Thoracic aorta (tissue), 2 donors: ENCODE data around the gene WNT11. TPM values are rescaled to one million over a fixed set of nuclear protein-coding genes. Genes with fewer than 3 reads are reported as not detected.

Source experiments
- ATAC-seq: fragments of 150-250 bp; one replicate; pipeline ENCODE4 v1.8.0; 2017; ENCODE audit warnings: low read depth; ENCODE audit not compliant: insufficient number of reproducible peaks, low FRiP score
- DNase-seq: peaks from one replicate; pipeline ENCODE4 v3.0.0-alpha.2; 2020; ENCODE audit warnings: low spot score
- H3K27ac ChIP-seq, 2 donors: fragments of 200-600 bp; sonication (generic); 1 replicate in 1 of 2; 2 replicates in 1 of 2; pipeline ENCODE4 v1.5.1; 2016; ENCODE audit warnings: mild to moderate bottlenecking in 2 of 2, moderate library complexity in 2 of 2
- H3K27me3 ChIP-seq: fragments of 200-600 bp; sonication (generic); replicated peaks from 2 replicates; pipeline ENCODE4 v1.6.0; 2016; ENCODE audit warnings: mild to moderate bottlenecking; ENCODE audit not compliant: insufficient read depth
- H3K36me3 ChIP-seq: fragments of 200-600 bp; sonication (generic); one replicate; pipeline ENCODE4 v1.5.1; 2016
- H3K4me1 ChIP-seq, 2 donors: fragments of 200-600 bp; sonication (generic); 1 replicate in 1 of 2; 2 replicates in 1 of 2; pipeline versions ENCODE4 v1.5.1 to v1.6.0; 2016; ENCODE audit warnings: low read depth in 2 of 2, mild to moderate bottlenecking in 1 of 2; ENCODE audit not compliant: control insufficient read depth in 1 of 2
- H3K4me3 ChIP-seq: fragments of 200-600 bp; sonication (generic); 2 replicates; pipeline ENCODE4 v1.5.1; 2016; ENCODE audit warnings: mild to moderate bottlenecking
- H3K9me3 ChIP-seq: fragments of 200-600 bp; sonication (generic); 2 replicates; pipeline ENCODE4 v1.5.1; 2016
- total RNA-seq, 2 donors: library from RNA; depleted of rRNA; stranded (reverse); fragments of >200 nt; gene quantifications; one replicate each; pipeline versions ENCODE4 v1.1.0 to v1.2.3, GENCODE V29; 2016
- TF ChIP-seq, protein P1 (sequence below): fragments of 200-600 bp; sonication (generic); IDR thresholded peaks from one replicate; pipeline ENCODE4 v1.5.1; 2019; ENCODE audit warnings: antibody characterized with exemption

WNT11 gene
- total RNA-seq, 2 donors from 2014 or later: 12.0 to 35.1 TPM

DNA sequence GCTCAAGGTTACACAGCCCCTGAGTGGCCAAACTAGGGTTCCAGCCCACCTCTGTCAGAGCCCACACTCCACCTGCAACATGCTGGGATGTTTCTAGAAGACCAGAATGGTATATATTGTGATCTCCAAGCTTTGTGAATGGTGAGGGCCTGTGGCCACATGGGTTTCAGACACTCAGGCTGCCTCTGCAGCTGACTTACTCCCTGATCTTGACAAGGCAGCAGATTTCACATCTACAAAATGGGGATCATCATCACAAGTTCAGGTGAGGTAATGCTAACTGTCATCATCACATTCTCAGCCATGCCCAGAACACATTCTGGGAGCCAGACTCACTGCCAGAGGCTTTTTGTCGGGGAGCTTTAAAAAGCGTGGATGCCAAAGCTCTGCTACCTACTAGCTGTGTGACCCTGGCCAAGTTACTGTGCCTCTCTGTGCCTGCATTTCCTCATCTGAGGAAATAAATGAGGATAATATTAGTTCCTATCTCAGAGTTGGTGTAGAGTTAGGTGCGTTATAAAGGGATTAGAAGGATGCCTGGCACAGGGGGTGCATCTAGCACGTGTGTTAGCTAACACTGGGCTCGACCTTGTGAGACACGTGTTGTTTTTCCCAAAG lies 24.9 kb upstream of the WNT11 start:
- Histone ChIP-seq H3K9me3 (no peaks in the 10 kb centered on the region), H3K27ac (no peak overlapping the region), H3K4me1 (peaks cover 4 to 12% of the 10 kb centered on the region in 2 donors), H3K36me3 (no peaks in the 10 kb centered on the region), H3K27me3 (no peaks in the 10 kb centered on the region), H3K4me3 (no peak overlapping the region)
- TF ChIP-seq, protein P1, sequence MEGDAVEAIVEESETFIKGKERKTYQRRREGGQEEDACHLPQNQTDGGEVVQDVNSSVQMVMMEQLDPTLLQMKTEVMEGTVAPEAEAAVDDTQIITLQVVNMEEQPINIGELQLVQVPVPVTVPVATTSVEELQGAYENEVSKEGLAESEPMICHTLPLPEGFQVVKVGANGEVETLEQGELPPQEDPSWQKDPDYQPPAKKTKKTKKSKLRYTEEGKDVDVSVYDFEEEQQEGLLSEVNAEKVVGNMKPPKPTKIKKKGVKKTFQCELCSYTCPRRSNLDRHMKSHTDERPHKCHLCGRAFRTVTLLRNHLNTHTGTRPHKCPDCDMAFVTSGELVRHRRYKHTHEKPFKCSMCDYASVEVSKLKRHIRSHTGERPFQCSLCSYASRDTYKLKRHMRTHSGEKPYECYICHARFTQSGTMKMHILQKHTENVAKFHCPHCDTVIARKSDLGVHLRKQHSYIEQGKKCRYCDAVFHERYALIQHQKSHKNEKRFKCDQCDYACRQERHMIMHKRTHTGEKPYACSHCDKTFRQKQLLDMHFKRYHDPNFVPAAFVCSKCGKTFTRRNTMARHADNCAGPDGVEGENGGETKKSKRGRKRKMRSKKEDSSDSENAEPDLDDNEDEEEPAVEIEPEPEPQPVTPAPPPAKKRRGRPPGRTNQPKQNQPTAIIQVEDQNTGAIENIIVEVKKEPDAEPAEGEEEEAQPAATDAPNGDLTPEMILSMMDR: no peak
- DNase-seq (no peak), ATAC-seq (no peak)

DNA sequence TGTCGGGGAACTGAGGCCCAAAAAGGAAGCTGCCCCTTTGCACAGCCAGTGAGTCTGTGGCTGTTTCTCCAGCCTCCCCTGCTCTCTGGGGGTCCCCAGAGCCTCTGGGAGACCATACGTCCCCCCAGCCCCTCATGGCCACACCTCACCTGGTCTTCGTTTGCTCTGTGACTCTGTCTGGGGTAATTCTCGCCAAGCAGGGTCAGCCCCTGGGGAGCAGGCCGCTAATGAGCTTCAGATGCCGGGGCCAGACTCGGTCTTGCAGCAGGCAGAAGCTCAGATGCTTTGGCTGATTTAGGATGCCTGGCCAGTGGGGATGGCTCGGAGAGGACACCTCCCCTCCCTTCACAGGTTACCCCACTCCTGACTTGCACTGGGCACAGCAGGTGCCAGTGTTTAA lies 24.1 kb upstream of the WNT11 start:
- H3K4me3 ChIP-seq: no peak overlapping the region
- H3K4me1 ChIP-seq: peaks cover 4 to 12% of the 10 kb centered on the region in 2 donors
- no peaks in the 10 kb centered on the region for H3K36me3 ChIP-seq
- TF ChIP-seq, protein P1: no peak
- DNase-seq (no peak), ATAC-seq (no peak)
- H3K27ac ChIP-seq: no peak overlapping the region
- no peaks in the 10 kb centered on the region for H3K27me3 ChIP-seq
- no peaks in the 10 kb centered on the region for H3K9me3 ChIP-seq

- Histone ChIP-seq H3K36me3 (no peaks in the 10 kb centered on the region), H3K27ac (no peak overlapping the region), H3K4me1 (peaks cover 4 to 12% of the 10 kb centered on the region in 2 donors), H3K9me3 (no peaks in the 10 kb centered on the region), H3K27me3 (no peaks in the 10 kb centered on the region), H3K4me3 (no peak overlapping the region)
- TF ChIP-seq, protein P1: no peak
- DNase-seq (no peak), ATAC-seq (no peak)
Measured at GRCh38 chr11:76229690-76230240, 23.5 kb upstream of the WNT11 start.

DNA sequence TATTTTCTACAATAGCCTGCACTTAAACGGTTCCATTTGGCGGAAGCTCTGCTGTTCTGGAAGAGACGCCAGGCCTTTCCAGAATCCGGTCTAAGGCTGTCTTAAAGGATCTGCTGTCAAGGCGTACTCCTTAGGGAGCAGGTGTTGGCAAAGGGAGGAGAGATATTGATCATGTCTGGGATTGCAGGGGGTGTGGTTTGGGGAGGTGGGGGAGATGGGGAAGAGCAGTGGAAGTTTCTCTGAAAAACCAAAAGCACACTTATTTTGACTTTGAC lies 22.5 kb upstream of the WNT11 start:
- TF ChIP-seq, protein P1: no peak
- no peak for DNase-seq
- no peak for ATAC-seq
- no peaks in the 10 kb centered on the region for H3K27me3 ChIP-seq
- H3K4me3 ChIP-seq: no peak overlapping the region
- H3K4me1 ChIP-seq: peaks cover under 1 to 4% of the 10 kb centered on the region in 2 donors
- H3K9me3 ChIP-seq: no peaks in the 10 kb centered on the region
- no peaks in the 10 kb centered on the region for H3K36me3 ChIP-seq
- no peak overlapping the region for H3K27ac ChIP-seq

- Histone ChIP-seq H3K4me3 (no peak overlapping the region), H3K4me1 (no peaks in the 10 kb centered on the region), H3K27me3 (no peaks in the 10 kb centered on the region), H3K36me3 (no peaks in the 10 kb centered on the region), H3K9me3 (no peaks in the 10 kb centered on the region), H3K27ac (no peak overlapping the region)
- ATAC-seq (no peak), DNase-seq (no peak)
- TF ChIP-seq, protein P1: no peak
Measured at GRCh38 chr11:76228071-76228874, 22.0 kb upstream of the WNT11 start.
